Esophagus squamous epithelium (tissue), 5 donors: ENCODE results near the gene TRIM67. TPM values are rescaled to one million over a fixed set of nuclear protein-coding genes. Genes with fewer than 3 reads are reported as not detected.

ENCODE experiments used
- DNase-seq: peaks from one replicate; lab custom pipeline; 2025; lab: John Stamatoyannopoulos, UW
- H3K27ac ChIP-seq, 4 donors: fragments of 200-600 bp; sonication (generic); one replicate each; pipeline ENCODE4 v1.5.1; 2016 to 2019; ENCODE audit warnings: mild to moderate bottlenecking in 1 of 4
- H3K27me3 ChIP-seq, 4 donors: fragments of 200-600 bp; sonication (generic); 1 replicate in 3 of 4; 2 replicates in 1 of 4; pipeline versions ENCODE4 v1.5.1 to v1.6.0; 2017 to 2021; ENCODE audit warnings: antibody characterized with exemption in 1 of 4
- H3K36me3 ChIP-seq, 3 donors: fragments of 200-600 bp; sonication (generic); one replicate each; pipeline ENCODE4 v1.5.1; 2016 to 2019
- H3K4me1 ChIP-seq, 3 donors: fragments of 200-600 bp; sonication (generic); one replicate each; pipeline ENCODE4 v1.5.1; 2017 to 2019
- H3K4me3 ChIP-seq, 4 donors: fragments of 200-600 bp; sonication (generic); 1 replicate in 3 of 4; 2 replicates in 1 of 4; pipeline ENCODE4 v1.5.1; 2016 to 2019; ENCODE audit warnings: mild to moderate bottlenecking in 2 of 4, moderate library complexity in 1 of 4
- H3K9me3 ChIP-seq, 3 donors: fragments of 200-600 bp; sonication (generic); one replicate each; pipeline ENCODE4 v1.5.1; 2016 to 2019
- POLR2A ChIP-seq, 4 donors: fragments of 450-650 bp; IDR thresholded peaks; one replicate each; pipeline ENCODE4 v1.6.1; 2017; ENCODE audit warnings: antibody characterized with exemption in 4 of 4, mild to moderate bottlenecking in 4 of 4, moderate library complexity in 3 of 4
- WGBS, 2 donors: methylation state at CpG; one replicate each; pipeline ENCODE4 v1.1.5; 2018; 5-methylcytosine and 5-hydroxymethylcytosine counted together
- intact Hi-C: fragments of 100-400 bp; cut with DNase I; formaldehyde crosslinking; loops from one replicate; pipeline ENCODE4 v1.15.0; 2022
- total RNA-seq, 4 donors: library from RNA; depleted of rRNA; stranded (reverse); fragments of >200 nt; gene quantifications; one replicate each; pipeline ENCODE4 v1.1.0, GENCODE V29; 2016
- TF ChIP-seq, protein P1 (sequence below), 6 experiments: fragments of 450-650 bp in 4 of 6; fragments of 200-600 bp in 2 of 6; sonication (generic) in 2 of 6; IDR thresholded peaks; one replicate each; pipeline ENCODE4 v1.5.1; 2016 to 2019; ENCODE audit warnings: antibody characterized with exemption in 6 of 6, mild to moderate bottlenecking in 4 of 6, moderate library complexity in 4 of 6
- donor health status: DM: yes; HTN: yes; CAD: no.

TRIM67 gene
- total RNA-seq, 4 donors from 2014 or later = not detected

DNA sequence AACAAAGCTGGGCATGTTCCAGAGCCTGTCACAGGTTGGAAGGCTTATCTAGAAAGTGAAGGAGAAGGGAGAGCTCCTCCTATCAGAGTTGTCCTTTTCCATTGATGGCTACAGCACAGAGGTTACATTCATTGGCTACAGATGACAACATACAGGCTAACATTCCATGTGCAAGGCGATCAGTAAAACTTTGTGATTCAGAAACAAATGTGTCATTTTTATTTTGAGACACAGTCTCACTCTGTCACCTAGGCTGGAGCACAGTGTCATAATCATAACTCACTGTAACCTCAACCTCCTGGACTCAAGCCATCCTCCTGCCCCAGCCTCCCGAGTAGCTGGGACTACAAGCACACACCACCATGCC, 32.6 kb downstream of the TRIM67 start:
- 81 to 100% methylated on average over 1 to 2 of the region's 2 CpGs for WGBS, 2 donors
- intact Hi-C loops = no loop called here
- Histone ChIP-seq H3K9me3 (peaks cover 0 to 6% (median 0%) of the 10 kb centered on the region in 3 donors), H3K36me3 (no peaks in the 10 kb centered on the region), H3K27me3 (peaks cover 0 to 97% (median 0%) of the 10 kb centered on the region in 4 donors), H3K4me3 (no peak overlapping the region), H3K4me1 (no peaks in the 10 kb centered on the region), H3K27ac (no peak overlapping the region)
- DNase-seq = no peak
- TF ChIP-seq, protein P1, sequence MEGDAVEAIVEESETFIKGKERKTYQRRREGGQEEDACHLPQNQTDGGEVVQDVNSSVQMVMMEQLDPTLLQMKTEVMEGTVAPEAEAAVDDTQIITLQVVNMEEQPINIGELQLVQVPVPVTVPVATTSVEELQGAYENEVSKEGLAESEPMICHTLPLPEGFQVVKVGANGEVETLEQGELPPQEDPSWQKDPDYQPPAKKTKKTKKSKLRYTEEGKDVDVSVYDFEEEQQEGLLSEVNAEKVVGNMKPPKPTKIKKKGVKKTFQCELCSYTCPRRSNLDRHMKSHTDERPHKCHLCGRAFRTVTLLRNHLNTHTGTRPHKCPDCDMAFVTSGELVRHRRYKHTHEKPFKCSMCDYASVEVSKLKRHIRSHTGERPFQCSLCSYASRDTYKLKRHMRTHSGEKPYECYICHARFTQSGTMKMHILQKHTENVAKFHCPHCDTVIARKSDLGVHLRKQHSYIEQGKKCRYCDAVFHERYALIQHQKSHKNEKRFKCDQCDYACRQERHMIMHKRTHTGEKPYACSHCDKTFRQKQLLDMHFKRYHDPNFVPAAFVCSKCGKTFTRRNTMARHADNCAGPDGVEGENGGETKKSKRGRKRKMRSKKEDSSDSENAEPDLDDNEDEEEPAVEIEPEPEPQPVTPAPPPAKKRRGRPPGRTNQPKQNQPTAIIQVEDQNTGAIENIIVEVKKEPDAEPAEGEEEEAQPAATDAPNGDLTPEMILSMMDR (IDR thresholded peaks at IDR 0.05) = no peak
- no peak for TF ChIP-seq POLR2A (IDR thresholded peaks at IDR 0.05)

DNA sequence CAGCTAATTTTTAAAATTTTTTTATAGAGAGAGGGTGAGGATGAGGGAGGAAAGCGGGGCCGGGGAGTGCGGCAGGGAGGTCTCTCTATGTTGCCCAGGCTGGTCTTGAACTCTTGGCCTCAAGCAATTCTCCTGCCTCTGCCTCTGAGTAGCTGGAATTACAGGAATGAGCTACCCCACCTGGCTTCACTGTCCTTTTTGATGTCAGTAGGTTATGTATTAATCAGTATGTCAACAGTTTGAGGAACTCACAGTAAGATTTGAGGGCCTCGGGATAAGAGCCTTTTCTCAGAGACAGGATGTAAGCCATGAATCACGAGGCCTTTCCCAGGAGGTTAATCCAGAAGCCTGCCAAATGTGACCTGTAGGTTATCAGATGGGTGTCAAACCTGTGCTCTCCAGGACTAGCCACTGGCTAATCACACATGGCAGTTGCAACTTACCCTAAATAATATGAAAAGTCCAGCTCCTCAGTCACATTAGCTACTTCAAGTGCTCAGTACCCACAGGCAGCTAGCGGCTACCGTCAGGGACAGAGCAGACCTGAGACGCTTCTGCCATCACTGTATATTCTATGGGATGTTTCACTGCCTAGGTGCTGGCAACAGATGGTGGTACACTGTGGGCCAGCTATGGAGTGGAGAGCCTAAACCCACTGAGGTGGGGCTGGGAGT, 33.1 kb downstream of the TRIM67 start:
- DNase-seq = no peak

GRCh38 chr1:231196307-231196706, 34.4 kb downstream of the TRIM67 start:
- TF ChIP-seq, protein P1 (IDR thresholded peaks at IDR 0.05) = no peak
- TF ChIP-seq POLR2A (IDR thresholded peaks at IDR 0.05) = no peak
- Histone ChIP-seq H3K9me3 (no peaks in the 10 kb centered on the region), H3K36me3 (no peaks in the 10 kb centered on the region), H3K4me1 (no peaks in the 10 kb centered on the region), H3K27me3 (peaks cover 0 to 97% (median 0%) of the 10 kb centered on the region in 4 donors), H3K4me3 (no peak overlapping the region), H3K27ac (no peak overlapping the region)
- no peak for DNase-seq
- 72 to 79% methylated on average over 3 of the region's 3 CpGs for WGBS, 2 donors
- intact Hi-C loops = no loop called here

More for the DNA sequence above, 33.1 kb downstream of the TRIM67 start:
- Histone ChIP-seq H3K27me3 (peaks cover 0 to 97% (median 0%) of the 10 kb centered on the region in 4 donors), H3K9me3 (peaks cover 0 to 1% (median 0%) of the 10 kb centered on the region in 3 donors), H3K4me1 (no peaks in the 10 kb centered on the region), H3K27ac (no peak overlapping the region), H3K36me3 (no peaks in the 10 kb centered on the region), H3K4me3 (no peak overlapping the region)
- WGBS, 2 donors = 67 to 75% methylated on average over 8 of the region's 8 CpGs
- TF ChIP-seq, protein P1 (IDR thresholded peaks at IDR 0.05) = no peak
- TF ChIP-seq POLR2A (IDR thresholded peaks at IDR 0.05) = no peak
- intact Hi-C loops = no loop called here

DNA sequence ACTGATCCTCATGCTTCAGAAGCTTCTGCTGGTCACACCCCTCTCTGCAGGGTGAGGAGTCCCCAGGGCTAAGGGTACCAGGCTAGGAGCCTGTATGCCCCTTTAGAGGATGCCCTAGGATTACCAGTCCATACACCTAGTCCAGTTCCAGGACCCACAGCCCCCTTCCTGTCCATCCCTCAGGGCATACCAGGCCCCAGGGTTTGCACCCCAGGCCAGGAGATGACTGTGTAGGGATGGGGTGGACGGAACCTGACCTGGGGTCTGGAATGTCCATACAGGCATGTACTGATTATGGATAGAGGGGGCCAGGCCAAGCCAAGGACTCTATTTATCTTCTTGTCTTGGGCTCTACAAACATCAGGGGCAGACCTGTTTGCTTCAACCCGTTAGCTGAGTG, 34.9 kb downstream of the TRIM67 start:
- H3K27ac ChIP-seq = no peak overlapping the region
- TF ChIP-seq POLR2A (IDR thresholded peaks at IDR 0.05) = no peak
- TF ChIP-seq, protein P1 (IDR thresholded peaks at IDR 0.05) = no peak
- H3K36me3 ChIP-seq = no peaks in the 10 kb centered on the region
- H3K9me3 ChIP-seq = no peaks in the 10 kb centered on the region
- WGBS, 2 donors = 47 to 100% methylated on average over 1 to 2 of the region's 2 CpGs
- peaks cover 0 to 97% (median 0%) of the 10 kb centered on the region in 4 donors for H3K27me3 ChIP-seq
- DNase-seq = no peak
- H3K4me1 ChIP-seq = no peaks in the 10 kb centered on the region
- intact Hi-C loops = no loop called here
- no peak overlapping the region for H3K4me3 ChIP-seq

- Histone ChIP-seq H3K4me1 (no peaks in the 10 kb centered on the region), H3K27me3 (peaks cover 0 to 91% (median 0%) of the 10 kb centered on the region in 4 donors), H3K9me3 (no peaks in the 10 kb centered on the region), H3K4me3 (no peak overlapping the region), H3K27ac (no peak overlapping the region), H3K36me3 (no peaks in the 10 kb centered on the region)
- 96 to 98% methylated on average over 4 to 7 of the region's 7 CpGs for WGBS, 2 donors
- TF ChIP-seq POLR2A (IDR thresholded peaks at IDR 0.05) = no peak
- TF ChIP-seq, protein P1 (IDR thresholded peaks at IDR 0.05) = no peak
- no peak for DNase-seq
- intact Hi-C loops = no loop called here
Measured at GRCh38 chr1:231199868-231200267, 38.0 kb downstream of the TRIM67 start.
